HG03571 (cell line): ENCODE results near the gene CENPP.

Source experiments
- ATAC-seq: cut with Tn5 transposase; IDR thresholded peaks from one replicate; pipeline ENCODE4 v1.9.1; 2021; ENCODE audit not compliant: unreplicated experiment

Gene CENPP

DNA sequence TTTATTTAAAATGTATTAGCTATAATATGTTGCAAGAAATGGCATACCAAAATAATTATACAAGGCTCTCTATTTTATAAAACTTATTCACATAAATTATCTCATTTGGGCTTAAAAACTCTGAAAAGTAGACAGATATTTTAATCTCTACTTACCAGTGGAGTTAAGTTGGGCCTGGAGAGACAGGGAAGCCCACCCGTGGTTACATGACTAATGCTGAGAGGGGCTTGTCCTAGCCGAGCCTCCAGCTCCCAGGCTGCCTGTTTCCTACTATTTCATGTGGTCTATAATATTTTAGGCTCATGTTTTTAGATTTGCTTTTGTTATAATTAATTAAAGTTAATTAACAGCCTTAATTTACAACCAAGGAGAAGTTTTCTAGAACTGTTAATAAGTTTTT, 177.4 kb downstream of the CENPP start:
- ATAC-seq = no peak

DNA sequence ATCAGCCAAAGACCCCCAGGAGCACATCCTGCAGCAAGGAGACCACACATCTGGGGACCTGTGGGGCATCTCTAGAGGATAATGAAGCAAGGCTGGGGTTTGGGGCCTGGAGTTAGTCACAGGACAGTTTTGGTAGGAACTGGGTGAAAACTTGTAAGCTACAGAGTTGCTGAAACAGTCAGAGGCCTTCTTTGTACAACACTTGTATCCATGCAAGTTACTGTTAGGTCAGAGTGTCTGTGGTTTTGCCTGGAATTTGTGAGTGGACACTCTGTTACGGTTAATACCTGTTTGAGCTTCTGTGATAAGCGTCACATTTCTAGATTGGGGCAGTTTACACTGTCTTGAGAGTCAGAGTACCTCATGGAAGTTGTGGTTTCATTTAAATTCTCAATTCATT, 179.1 kb downstream of the CENPP start:
- ATAC-seq = no peak

DNA sequence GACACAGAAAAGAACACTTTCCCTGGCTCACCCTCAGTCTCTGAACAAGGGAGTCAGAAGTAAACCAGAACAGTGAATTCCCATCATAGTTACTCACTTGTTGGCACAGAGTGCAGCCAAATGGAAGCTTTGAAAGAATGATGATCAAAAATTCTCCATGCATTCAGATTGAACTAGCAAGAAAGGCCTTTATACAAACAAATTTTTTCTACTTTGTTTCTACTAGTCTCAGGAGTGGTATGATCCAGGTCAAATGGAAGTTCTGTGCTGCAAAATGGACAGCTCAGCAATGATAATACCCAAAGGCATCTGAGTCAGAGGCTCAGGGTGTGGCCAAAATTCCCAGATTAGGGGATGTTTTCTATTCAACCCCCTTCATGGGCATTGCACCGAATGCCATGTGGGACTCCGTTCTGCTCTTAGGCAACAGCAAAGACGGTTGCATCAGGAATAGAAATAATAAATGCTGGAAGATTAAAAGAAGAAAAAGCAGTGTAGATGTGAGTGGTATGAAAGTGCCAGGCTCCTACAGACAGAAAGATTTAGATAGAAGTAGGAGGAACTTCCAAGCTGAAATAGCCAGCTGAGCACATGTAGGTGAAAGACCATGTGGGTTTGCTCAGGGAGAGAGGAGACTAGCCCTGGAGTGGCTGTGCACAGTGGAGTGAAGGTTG, 180.6 kb downstream of the CENPP start:
- no peak for ATAC-seq

DNA sequence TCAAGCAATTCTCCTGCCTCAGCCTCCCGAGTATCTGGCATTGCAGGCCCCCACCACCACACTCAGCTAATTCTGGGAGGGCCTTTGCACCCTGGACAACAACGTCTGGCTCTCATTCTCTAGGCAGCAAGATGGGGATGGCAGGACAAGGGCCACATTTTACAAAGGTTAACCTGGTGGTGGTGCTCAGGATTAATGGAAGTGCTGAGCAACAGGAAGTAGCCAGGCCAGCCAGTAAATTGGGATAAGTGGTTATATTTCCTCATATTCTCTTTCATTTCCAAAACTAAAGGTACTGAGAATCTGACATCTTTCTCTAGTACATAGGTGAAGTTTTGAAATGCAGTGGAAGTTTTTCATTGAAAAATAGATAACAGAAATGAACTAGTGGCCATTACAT, 181.3 kb downstream of the CENPP start:
- no peak for ATAC-seq

DNA sequence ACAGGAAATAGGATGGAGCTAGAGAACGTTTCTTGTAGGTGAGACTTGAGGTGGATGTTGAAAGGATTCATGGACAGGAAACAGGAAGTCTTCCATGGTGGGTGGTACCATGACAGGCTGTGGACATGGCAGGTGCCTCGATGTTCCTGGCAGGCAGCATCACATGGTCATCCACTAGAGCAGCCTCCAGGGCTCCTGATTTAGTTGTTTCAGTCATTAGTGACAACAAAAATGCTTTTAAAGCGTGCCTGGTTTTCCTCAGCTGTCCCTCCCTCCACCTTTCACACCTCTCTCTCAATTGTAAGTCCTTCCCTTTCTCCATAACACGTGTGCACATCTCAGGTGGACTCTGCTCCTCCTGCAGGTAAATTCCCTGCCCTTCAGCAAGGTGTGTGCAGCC, 181.7 kb downstream of the CENPP start:
- ATAC-seq = no peak

DNA sequence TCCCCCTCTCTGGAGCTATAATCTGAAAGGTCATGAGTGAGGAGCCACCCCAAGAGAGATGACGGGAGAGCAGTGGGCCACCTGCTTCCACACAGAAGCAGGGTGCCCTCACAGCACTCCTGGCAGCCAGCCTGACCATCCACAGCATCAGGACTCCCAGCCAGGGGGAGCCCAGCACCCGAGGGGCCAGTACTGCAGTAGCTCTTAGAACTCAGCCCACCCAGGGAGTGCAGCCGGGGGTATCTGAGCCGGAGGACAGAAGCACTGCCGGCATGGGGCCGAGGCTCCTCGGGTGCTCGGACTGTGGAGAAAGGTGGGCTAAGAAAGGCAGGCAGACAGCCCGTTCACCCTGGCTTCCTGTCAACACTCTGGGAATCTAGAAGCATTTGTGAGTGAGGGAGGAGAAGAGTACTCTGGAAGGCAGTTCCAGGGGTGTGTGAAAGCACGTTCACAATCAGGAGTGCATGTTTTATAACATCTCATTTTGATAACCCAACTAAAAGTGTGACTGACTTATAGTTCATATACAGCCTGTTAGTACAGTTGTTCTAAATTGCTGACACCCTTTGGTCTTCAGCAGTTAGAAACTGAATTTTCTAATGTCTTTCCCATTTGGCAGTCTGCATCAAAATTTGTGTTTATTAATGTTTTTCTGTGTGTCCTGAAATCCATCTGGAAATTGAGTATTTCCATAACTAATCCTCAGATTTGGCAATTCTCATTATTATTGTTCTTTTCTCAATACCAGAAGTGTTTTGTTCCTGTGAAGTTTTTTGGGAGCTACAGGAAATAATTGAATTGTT, 182.5 kb downstream of the CENPP start:
- no peak for ATAC-seq

DNA sequence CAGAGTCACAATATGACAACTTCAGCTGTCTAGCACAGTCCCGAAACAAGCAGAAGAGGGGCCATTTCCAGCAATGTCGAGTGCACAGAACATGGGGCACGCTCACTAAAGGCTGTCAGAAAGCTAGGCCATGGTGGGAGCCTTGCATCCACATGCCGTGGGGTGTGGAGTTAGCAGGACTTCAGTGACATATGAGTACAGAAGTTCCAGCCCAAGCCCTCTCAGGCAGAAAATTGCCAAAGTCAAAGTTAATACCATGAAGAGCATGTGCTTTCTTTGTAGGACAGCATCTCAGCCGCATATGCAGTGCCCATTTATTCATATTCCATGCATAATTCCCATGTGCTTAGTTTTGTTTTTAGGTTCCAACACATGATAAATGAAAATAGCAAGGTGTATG, 183.3 kb downstream of the CENPP start:
- ATAC-seq = no peak

DNA sequence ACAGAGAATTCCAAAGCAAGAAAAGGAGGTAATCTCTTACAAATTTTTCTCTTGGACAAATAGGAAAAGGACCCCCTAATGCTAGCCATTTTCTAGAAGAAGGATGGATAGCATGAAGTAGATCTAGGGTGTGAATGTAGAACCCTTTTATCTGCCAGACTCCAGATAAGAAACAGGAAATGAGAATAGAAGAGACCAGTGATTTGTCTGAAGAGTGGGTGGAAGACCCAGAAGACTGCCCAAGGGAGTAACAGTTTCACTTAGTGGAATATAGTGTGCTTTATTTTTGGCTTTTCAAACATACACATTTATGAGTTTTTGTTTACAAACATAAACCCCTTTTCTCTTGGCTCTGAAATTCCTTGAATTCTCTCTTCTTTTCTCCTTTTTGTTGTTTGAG, 185.0 kb downstream of the CENPP start:
- ATAC-seq = no peak

DNA sequence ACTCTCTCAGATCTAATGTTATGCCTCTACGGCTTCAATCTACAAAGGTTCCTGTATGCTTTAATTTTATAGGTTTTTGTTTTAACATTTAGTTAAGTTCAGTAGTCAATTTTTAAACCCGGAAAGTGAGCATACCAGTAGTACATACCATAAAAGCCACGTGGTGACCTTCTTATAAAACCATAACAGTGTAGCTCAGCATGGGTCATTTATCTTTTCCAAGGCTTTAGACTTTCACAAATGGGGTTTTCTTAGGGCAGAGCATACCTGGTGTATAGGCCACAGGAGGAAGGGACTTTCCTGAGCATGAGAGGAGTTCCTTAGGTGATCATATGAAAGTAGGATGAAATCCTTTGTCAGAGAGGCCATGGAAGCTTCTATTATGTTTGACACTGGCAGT, 186.9 kb downstream of the CENPP start:
- no peak for ATAC-seq

DNA sequence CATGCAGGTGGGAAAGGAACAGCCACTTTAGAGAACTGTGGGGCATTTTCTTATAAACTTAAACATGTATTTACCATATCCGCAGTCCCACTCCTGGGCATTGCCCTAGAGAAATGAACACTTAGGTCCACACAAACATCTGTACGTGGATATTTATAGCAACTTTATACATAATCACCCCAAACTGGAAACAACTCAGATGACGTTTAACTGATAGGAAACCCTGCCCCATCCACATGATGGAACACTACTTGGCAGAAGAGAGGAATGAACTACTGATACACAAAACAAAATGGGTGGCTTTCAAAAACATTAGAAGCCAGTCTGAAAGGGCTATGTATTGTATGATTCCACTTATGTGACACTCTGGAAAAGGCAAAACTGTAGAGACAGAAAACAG, 187.6 kb downstream of the CENPP start:
- ATAC-seq = no peak

DNA sequence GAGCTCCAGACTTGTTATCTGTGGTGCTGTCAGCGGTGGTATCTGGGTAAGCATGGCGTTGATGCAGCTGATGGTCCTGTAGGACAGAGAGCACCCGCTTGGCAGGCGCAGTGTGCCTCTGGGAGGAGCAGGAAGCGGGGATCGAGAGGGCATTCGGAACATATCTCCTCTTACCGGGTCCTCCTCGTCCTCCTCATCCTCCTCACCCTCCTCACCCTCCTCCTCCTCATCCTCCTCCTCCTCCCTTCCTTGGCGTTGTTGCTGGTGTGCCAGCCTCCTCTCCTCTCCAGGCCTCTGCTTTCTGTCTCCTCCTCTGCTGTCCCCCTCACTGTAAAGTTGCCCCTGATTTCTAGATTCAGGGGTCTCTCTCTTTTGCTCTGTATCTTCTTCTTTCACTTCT, 188.9 kb downstream of the CENPP start:
- no peak for ATAC-seq

DNA sequence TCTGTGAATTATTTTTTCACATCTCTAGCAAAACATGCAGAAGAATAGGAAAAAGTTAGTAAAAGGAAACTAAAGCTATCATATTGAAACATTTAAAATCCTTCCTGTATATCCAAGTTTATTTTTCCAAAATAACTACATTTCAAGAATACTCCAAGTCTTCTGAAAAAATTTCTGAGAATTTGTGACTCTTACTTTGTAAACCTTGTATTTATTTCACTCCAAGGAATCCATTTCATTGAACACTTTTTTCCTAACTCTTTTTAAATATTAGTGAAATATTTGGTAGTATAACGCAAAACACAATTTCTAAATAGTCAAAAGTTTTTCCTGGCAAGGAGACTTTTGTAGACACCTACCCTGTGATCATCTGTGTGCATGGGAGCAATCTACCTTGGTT, 190.8 kb downstream of the CENPP start:
- no peak for ATAC-seq

DNA sequence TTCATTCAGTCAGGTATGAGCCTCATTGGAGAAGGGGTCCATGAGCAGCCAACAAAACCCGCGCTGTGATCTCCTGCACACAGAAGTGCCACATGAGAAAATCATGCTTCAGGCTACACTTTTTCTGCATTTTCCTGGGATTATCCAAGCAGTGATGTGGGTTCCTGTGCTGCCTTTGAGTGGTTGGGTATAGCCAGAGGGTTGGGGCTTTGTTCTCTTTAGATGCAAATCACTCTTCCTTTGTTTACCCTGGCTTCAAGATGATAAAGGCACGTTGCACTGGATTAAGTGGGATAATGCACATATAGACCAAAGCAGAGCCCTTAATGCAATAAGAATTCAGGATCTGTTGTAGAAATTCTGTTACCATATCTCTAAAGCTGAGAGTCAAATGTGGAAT, 191.3 kb downstream of the CENPP start:
- no peak for ATAC-seq

DNA sequence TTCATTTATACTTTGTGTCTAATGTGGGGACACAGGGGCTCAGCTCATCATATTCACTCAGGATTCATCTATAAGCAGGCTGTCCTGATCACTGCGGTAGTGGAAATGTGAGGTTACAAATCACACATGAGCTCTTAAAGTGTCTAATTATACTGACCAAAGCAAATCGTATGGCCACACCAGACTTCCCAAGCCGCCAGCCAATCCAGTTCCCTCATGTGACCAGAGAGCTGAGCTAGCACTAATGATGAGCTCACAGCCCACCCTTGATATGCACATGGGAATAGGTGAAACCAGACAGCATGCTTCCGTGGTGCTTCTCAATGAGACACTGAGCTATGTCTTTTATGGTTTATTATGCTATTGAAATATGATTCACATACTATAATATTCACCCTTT, 192.4 kb downstream of the CENPP start:
- ATAC-seq = no peak

DNA sequence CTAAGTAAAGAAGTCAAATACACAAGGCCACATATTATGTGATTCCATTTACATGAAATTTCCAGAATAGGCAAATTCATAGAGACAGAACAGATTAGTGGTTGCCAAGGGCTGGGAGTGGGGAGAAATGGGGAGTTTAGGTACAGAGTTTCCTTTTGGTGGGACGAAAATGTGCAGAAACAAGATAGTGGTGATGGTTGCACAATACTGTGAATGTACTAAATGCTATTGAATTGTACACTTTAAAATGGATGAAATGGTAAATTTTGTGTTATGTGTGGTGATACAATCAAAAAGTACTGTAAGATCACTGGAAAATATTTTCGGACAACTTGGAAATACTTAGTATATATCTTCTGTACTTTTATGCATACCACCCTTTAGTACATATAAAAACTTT, 195.1 kb downstream of the CENPP start:
- ATAC-seq = no peak

DNA sequence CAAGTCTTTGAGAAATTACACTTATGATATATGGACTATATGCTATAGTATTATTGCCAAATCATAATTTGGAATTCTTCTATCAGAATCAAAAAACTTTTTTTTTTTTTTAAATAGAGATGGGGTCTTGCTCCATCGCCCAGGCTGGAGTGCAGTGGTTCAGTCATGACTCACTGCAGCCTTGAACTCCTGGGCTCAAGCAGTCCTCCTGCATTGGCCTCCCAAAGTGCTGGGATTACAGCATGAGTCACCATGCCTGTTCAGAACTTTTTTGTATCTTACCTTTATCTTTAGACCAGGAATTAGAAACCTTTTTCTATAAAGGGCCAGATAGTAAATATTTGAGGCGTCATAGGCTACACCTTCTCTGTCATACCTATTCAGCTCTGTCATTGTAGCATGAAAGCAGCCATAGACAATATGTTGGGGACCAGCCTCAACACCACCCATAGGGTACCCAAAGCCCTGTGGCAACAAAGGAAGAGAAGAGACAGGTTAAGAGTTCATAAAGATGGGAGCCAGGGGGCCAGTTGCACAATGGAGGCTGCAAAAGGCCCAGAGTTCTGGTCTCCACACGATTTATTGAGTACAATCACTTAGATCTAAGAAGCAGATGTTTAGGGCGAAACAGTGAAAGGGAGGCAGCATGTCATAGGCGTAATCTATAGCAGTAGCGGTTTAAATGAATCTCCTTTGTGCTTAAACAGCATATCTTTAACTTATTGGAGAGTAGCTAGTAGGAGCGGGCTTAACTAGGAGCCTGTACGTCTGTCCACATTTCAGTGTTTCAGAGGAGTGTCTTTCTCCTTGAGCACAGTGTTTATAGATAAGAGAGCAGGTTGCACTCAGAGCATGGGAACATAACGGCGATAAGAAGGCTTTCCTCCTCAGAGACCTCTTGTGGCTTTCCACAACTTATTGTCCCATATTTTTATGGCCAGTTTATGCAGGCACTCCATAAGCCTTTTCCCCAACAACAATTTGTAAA, 197.5 kb downstream of the CENPP start:
- no peak for ATAC-seq

DNA sequence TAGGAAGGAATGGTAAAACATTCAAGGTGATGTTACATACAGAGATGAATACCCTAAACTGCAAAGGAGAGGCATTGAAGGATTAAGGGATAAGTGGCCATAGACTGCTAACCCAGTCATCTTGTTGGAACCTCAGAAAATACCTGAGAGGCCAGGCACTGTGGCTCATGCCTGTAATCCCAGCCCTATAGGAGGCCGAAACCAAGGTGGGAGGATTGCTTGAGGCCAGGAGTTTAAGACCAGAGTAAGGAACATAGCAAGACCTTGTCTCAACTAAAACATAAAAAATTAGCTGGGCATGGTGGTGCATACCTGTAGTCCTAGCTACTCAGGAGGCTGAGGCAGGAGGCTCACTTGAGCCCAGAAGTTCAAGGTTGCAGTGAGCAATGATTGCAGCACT, 199.1 kb downstream of the CENPP start:
- ATAC-seq = no peak

DNA sequence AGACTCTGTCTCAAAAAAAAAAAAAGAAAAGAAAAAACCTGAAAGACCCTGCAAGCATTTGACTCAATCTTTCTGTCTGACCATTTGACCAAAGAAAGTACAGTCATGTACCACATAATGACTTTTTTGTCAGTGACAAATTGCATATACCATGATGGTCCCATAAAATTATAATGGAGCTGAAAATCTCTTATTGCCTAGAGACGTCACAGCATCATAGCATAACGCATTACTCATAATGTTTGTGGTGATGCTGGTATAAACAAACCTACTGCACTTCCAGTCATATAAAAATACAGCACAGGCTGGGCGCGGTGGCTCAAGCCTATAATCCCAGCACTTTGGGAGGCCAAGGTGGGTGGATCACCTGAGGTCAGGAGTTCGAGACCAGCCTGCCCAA, 199.6 kb downstream of the CENPP start:
- ATAC-seq = no peak

DNA sequence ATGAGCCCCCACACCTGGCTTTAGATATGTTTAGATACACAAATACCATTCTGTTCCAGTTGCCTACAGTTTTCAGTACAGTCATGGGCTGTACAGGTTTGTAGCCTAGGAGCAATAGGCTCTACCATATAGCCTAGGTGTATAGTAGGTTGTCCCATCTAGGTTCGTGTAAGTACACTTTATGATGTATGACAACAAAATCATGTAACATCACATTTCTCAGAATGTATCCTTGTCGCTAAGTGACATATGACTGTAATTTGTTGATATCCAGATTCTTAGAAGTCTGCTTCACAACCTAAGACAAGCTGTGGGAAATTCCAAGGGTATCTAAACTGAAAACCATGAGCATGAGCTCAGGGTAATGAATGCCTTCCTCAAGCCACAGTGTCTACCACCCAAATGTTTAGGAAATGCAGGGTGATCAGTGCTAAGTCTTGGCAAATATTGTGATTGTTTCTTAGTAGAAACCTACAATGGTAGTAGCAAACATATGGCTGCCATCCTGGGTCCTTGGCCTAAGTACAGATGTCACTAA, 201.6 kb downstream of the CENPP start:
- no peak for ATAC-seq

DNA sequence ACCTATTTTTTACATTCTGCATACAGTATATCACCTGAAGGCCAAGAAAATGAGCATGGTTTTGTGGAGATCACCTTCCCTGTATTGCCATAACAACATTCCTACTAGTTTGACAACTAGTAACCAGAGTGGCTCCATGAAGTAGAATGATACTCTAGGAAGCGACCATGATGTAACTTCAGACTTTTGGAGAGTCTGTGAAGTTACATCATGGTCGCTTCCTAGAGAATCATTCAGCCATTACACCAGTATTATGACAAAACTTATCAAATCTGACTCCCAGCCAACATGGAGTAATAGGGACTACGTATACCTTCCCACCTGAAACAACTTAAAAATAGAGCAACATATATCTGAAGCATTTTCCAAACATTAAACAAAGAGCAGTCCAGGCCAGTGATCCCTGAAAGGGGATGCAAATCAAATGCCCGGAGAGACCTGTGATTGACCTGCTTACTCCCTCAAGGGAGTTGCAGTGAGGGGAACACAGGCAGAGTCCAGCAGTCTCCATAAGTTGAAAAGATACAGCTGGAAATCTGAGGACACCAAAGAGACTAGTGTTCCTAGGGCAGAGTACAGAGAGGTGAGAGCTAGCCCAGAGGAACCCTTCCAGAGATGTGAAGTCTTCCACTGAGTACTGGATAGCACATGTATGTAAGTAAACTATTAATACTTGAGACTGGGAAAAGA, 202.2 kb downstream of the CENPP start:
- ATAC-seq = no peak

DNA sequence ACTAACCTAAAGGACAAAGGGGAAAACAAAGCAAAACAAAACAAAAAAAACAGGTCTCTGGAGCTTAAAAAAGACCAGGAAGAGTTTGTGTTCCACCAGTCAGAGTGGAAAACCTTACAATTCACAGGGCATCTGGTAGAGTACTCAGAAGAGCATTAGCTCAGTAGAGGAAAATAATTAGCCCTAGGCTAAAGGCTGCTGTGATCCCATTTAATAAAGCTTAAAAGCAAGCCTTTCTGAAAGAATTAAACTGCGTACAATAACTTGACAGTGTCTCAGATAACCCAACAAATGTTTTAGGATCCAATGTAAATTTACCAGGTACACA, 202.7 kb downstream of the CENPP start:
- ATAC-seq = no peak
